ENCODE data around the gene ABCG1.

DNA sequence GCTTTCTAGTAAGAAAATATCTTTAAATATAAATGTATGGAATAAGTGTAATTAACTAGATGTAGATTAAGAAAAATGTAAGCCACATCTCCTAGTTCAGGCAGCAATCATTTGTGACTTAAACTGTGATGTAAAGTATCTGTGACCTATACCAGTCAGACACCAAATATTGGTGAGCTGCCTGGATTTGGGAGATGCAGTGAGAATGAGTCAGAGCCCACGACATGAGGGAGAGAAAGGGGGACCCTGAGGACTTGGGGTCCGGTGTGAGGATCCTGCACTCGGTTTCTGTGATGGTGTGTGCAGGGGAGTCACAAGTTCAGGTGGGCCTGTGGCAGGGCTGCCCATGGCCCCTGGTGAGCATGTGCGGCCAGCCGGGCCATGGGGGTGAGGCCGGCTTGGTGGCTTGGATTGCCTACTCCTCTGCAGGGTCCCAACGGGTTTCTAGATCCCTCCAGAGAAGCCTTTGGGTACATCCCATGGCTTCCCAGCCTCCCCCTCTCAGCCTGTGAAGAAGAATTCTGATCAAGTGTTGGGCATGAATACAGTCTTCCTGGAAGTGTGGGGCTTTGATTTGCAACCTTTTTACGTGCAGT is 19.0 kb upstream of the ABCG1 start:
- TF ChIP-seq POLR2A (IDR thresholded peaks at IDR 0.05; ENCODE audit: low read depth) (no peak), EP300 (IDR thresholded peaks at IDR 0.05) (no peak), POLR2AphosphoS5 (IDR thresholded peaks at IDR 0.05) (no peak)
- TF ChIP-seq, protein P1, sequence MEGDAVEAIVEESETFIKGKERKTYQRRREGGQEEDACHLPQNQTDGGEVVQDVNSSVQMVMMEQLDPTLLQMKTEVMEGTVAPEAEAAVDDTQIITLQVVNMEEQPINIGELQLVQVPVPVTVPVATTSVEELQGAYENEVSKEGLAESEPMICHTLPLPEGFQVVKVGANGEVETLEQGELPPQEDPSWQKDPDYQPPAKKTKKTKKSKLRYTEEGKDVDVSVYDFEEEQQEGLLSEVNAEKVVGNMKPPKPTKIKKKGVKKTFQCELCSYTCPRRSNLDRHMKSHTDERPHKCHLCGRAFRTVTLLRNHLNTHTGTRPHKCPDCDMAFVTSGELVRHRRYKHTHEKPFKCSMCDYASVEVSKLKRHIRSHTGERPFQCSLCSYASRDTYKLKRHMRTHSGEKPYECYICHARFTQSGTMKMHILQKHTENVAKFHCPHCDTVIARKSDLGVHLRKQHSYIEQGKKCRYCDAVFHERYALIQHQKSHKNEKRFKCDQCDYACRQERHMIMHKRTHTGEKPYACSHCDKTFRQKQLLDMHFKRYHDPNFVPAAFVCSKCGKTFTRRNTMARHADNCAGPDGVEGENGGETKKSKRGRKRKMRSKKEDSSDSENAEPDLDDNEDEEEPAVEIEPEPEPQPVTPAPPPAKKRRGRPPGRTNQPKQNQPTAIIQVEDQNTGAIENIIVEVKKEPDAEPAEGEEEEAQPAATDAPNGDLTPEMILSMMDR (IDR thresholded peaks at IDR 0.05): no peak

All from esophagus muscularis mucosa (tissue), 4 donors.